Measurements from ENCODE around the gene GJC2.

Gene GJC2

GRCh38 chr1:228114827-228115226 lies 34.9 kb upstream of the GJC2 start:
- no peak for DNase-seq (ENCODE audit: low read depth in 3 of 3)

- DNase-seq (ENCODE audit: low read depth in 3 of 3), result no peak
Observed at GRCh38 chr1:228117335-228117734, 32.4 kb upstream of the GJC2 start.

- no peak for DNase-seq (ENCODE audit: low read depth in 3 of 3)
Observed at GRCh38 chr1:228118040-228118439, 31.7 kb upstream of the GJC2 start.

GRCh38 chr1:228120351-228120750 lies 29.4 kb upstream of the GJC2 start:
- no peak for DNase-seq (ENCODE audit: low read depth in 3 of 3)

- no peak for DNase-seq (ENCODE audit: low read depth in 3 of 3)
Observed at GRCh38 chr1:228120857-228121489, 28.8 kb upstream of the GJC2 start.

GRCh38 chr1:228122921-228123441 lies 26.7 kb upstream of the GJC2 start:
- DNase-seq (ENCODE audit: low read depth in 3 of 3), result no peak

GRCh38 chr1:228123505-228123904 lies 26.2 kb upstream of the GJC2 start:
- DNase-seq (ENCODE audit: low read depth in 3 of 3), result no peak

- DNase-seq (ENCODE audit: low read depth in 3 of 3), result no peak
Observed at GRCh38 chr1:228125185-228125584, 24.5 kb upstream of the GJC2 start.

- no peak for DNase-seq (ENCODE audit: low read depth in 3 of 3)
Observed at GRCh38 chr1:228131766-228132165, 18.0 kb upstream of the GJC2 start.

- no peak for DNase-seq (ENCODE audit: low read depth in 3 of 3)
Observed at GRCh38 chr1:228134591-228134990, 15.1 kb upstream of the GJC2 start.

- no peak for DNase-seq (ENCODE audit: low read depth in 3 of 3)
Observed at GRCh38 chr1:228136901-228137300, 12.8 kb upstream of the GJC2 start.

- no peak for DNase-seq (ENCODE audit: low read depth in 3 of 3)
Observed at GRCh38 chr1:228139406-228139930, 10.3 kb upstream of the GJC2 start.

GRCh38 chr1:228139931-228140723 lies 9.6 kb upstream of the GJC2 start, which contains the start of gene GUK1:
GUK1 (plus strand) TSS chr1:228140279; CDS start chr1:228140303, 24 bp downstream.
- peak; percentile 100 for DNase-seq (ENCODE audit: low read depth in 3 of 3)

- DNase-seq (ENCODE audit: low read depth in 3 of 3), result no peak
Observed at GRCh38 chr1:228140724-228141225, 9.0 kb upstream of the GJC2 start.

GRCh38 chr1:228141226-228142044 lies 8.3 kb upstream of the GJC2 start:
- peak in 1 of 3 experiments; percentile 25 for DNase-seq (ENCODE audit: low read depth in 3 of 3)

- DNase-seq (ENCODE audit: low read depth in 3 of 3), result no peak
Observed at GRCh38 chr1:228142155-228142691, 7.5 kb upstream of the GJC2 start.

GRCh38 chr1:228142701-228143136 lies 7.0 kb upstream of the GJC2 start:
- no peak for DNase-seq (ENCODE audit: low read depth in 3 of 3)

- DNase-seq (ENCODE audit: low read depth in 3 of 3), result no peak
Observed at GRCh38 chr1:228143480-228144192, 6.1 kb upstream of the GJC2 start.

GRCh38 chr1:228144193-228144992 lies 5.3 kb upstream of the GJC2 start:
- no peak for DNase-seq (ENCODE audit: low read depth in 3 of 3)

GRCh38 chr1:228144993-228145343 lies 4.8 kb upstream of the GJC2 start:
- DNase-seq (ENCODE audit: low read depth in 3 of 3), result no peak
